Cerebellar cortex (tissue), 1 donor: ENCODE results near the gene C3orf52.
A peak's percentile ranks its signal among the peaks of the same experiment; 100 is the strongest.
"Not testable (repeated sequence)": the region's sequence is repeated elsewhere in the genome, so short reads cannot be mapped to it uniquely, and the experiment has no call there.

Experiments
- DNase-seq: peaks from one replicate; pipeline ENCODE4 v3.0.0-alpha.2; 2015; ENCODE audit warnings: low spot score

The C3orf52 gene

GRCh38 chr3:112086076-112086854 is at the start of gene C3orf52:
Gene C3orf52, plus strand, starts transcription at chr3:112086389. Its CDS starts 19 bp downstream, at chr3:112086408.
- DNase-seq = peak; percentile 16

- not testable (repeated sequence) for DNase-seq
These were observed 49.0 kb upstream of the C3orf52 start for GRCh38 chr3:112037194-112037593.

GRCh38 chr3:112038863-112039262 is 47.3 kb upstream of the C3orf52 start:
- no peak for DNase-seq

- no peak for DNase-seq
These were observed 44.9 kb upstream of the C3orf52 start for GRCh38 chr3:112041321-112041720.

GRCh38 chr3:112042842-112043280 is 43.3 kb upstream of the C3orf52 start:
- no peak for DNase-seq

- DNase-seq = peak; percentile 74
These were observed 42.5 kb upstream of the C3orf52 start for GRCh38 chr3:112043621-112044201.

- no peak for DNase-seq
These were observed 39.6 kb upstream of the C3orf52 start for GRCh38 chr3:112046599-112046998.

- DNase-seq = no peak
These were observed 38.9 kb upstream of the C3orf52 start for GRCh38 chr3:112047264-112047663.

GRCh38 chr3:112048911-112049310 is 37.3 kb upstream of the C3orf52 start:
- DNase-seq = no peak

GRCh38 chr3:112053229-112053628 is 33.0 kb upstream of the C3orf52 start:
- no peak for DNase-seq

GRCh38 chr3:112056451-112056929 is 29.7 kb upstream of the C3orf52 start:
- no peak for DNase-seq

- DNase-seq = no peak
These were observed 26.7 kb upstream of the C3orf52 start for GRCh38 chr3:112059497-112059896.

- DNase-seq = no peak
These were observed 25.0 kb upstream of the C3orf52 start for GRCh38 chr3:112061152-112061551.

- DNase-seq = not testable (repeated sequence)
These were observed 13.7 kb upstream of the C3orf52 start for GRCh38 chr3:112072387-112073060.

- no peak for DNase-seq
These were observed 12.2 kb upstream of the C3orf52 start for GRCh38 chr3:112074006-112074405.

GRCh38 chr3:112074616-112075497 is 11.3 kb upstream of the C3orf52 start:
- DNase-seq = no peak

GRCh38 chr3:112078125-112079083 is 7.8 kb upstream of the C3orf52 start:
- DNase-seq = no peak

- no peak for DNase-seq
These were observed 3.0 kb upstream of the C3orf52 start for GRCh38 chr3:112083239-112083638.

- no peak for DNase-seq
These were observed 1.0 kb upstream of the C3orf52 start for GRCh38 chr3:112084980-112085705.

GRCh38 chr3:112085735-112086075 is 484 bp upstream of the C3orf52 start:
- no peak for DNase-seq
